GM21528 (cell line): ENCODE results near the gene NGRN.
"Not testable (repeated sequence)": the region's sequence is repeated elsewhere in the genome, so short reads cannot be mapped to it uniquely, and the experiment has no call there.

ENCODE experiments used
- ATAC-seq: cut with Tn5 transposase; IDR thresholded peaks from one replicate; pipeline ENCODE4 v1.9.1; 2021; ENCODE audit warnings: mild to moderate bottlenecking, moderate library complexity; ENCODE audit not compliant: unreplicated experiment, low FRiP score

The NGRN gene

GRCh38 chr15:90271459-90272166 lies 6.1 kb downstream of the NGRN start:
- ATAC-seq: no peak

DNA sequence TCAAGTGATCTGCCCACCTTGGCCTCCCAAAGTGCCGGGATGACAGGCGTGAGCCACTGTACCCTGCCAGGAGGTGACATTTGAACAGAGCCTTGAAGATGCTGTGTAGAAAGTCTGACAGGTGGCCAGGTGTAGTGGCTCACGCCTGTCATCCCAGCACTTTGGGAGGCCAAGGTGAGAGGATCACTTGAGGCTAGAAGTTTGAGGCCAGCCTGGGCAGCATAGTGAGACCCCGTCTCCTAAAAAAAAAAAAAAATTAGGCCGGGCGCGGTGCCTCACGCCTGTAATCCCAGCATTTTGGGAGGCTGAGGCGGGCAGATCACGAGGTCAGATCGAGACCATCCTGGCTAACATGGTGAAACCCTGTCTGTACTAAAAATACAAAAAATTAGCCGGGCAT lies 13.0 kb downstream of the NGRN start:
- not testable (repeated sequence) for ATAC-seq

DNA sequence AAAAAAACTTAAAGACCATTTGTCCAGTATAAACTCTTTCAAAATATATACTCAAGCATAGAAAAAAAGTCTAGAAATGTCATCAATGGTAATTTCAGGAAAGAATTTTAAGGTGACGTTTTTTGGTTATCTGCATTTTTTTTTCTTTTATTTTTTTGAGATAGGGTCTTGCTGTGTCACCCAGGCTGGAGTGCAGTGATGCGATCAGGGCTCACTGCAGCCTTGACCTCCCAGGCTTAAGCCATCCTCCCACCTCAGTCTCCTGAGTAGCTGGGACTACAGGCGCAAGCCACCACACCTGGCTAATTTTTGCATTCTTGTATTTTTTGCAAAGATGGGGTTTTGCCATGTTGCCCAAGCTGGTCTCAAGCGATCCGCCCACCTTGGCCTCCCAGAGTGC lies 15.3 kb downstream of the NGRN start:
- not testable (repeated sequence) for ATAC-seq

GRCh38 chr15:90281637-90282036 lies 16.2 kb downstream of the NGRN start:
- not testable (repeated sequence) for ATAC-seq

DNA sequence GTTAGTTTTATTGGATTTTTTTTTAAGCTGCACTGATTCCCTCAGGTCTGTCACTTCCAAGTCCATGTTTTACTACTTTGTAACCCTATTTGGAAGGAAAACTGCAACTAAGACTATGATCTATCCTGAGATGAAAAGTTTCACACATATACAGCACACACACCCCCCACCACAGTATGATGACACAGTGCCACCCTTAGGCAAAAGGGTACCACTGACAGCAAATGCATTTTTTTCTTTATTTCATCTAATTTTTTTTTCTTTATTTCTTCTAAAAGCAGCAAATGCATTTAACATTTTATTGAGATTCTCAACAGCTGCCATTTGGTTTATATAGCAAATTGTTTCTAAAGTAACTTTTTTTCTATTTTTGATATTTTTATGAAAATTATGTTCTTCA lies 21.2 kb downstream of the NGRN start:
- no peak for ATAC-seq

GRCh38 chr15:90287101-90287500 lies 21.6 kb downstream of the NGRN start:
- no peak for ATAC-seq

GRCh38 chr15:90287946-90288345 lies 22.5 kb downstream of the NGRN start:
- no peak for ATAC-seq

- no peak for ATAC-seq
Observed at GRCh38 chr15:90291679-90292356, 26.3 kb downstream of the NGRN start.

DNA sequence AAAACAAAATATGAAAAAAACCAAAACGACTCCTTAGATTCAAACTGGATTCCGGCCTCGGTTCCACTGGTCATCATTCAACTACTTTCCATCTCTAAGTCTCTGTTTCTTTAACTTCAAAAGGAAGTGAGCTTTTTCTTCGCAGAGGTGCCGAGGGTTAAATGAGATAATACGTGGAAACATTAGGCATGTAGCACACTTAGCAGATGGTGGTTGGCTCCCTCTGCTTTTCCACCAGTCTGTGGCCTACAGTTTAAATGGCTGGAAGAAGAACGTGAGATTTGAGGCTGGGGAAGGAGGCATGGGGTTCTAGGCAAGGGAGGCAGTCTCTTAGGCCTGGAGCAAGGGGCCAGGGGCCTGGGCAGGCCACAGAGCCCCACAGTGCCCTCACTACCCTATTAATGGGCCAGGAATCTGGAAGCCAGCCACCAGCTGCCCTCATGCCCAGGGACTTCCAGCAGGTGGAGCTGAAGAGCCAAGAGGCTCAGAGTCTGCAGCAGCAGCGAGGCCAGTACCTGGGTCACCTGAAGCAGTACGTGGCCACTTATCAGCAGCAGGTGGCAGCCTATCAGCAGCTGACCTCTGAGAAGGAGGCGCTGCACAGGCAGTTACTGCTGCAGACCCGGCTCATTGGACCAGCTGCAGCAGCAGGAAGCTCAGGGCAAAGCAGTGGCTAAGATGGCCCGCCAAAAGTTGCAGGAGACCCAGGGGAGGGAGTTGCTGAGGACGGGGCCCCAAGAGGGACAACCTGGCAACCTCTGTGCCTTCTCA lies 27.8 kb downstream of the NGRN start:
- ATAC-seq: not testable (repeated sequence)

DNA sequence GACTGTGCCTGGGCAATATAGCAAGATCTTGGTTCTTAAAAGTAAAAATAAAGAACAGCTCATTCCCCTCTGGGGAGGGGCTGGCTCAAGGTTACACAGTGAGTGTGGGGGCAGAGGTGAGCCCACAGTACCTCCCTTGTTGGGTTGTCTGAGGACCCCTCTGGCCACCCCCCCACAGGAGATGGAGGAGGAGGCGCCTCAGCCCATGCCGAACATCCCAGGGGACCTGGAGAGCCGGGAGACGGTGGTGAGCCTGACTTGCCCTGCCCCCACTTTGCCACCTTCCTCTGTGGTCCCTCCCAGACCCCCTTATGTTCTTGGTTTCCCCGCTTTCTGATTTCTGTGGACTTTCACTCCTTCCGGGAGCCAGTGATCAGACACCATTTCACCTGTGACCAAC lies 28.7 kb downstream of the NGRN start:
- ATAC-seq: no peak

DNA sequence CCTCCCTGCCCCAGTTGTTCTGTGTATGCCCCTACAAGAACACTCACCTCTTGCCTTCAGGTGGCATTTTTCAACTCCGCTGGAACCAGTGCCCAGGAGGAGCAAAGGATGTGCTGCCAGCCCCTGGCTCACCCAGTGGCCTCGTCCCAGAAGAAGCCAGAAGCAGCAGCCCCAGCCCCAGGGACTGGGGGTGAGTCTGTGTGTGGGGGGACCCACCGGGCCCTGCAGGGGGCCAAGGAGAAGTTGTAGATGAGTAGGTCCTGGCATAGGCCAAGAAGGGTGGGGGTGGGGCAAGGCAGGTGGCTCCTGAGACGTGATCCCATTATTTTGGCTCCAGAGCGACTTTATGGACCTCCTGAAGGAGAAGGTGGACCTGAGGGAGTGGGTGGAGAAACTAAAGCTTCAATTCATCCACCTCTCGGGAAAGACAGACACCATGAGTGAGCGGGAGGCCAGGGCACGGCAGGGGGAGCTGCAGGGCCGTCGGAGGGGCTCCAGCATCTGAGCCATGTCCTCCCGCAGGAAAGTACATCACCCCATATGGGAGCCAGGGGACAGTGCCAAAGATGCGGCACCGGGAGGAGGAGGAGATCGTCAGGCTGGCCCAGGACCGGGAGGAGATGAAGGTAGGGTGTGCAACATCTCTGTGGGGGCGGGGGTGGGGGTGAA lies 29.3 kb downstream of the NGRN start:
- no peak for ATAC-seq

DNA sequence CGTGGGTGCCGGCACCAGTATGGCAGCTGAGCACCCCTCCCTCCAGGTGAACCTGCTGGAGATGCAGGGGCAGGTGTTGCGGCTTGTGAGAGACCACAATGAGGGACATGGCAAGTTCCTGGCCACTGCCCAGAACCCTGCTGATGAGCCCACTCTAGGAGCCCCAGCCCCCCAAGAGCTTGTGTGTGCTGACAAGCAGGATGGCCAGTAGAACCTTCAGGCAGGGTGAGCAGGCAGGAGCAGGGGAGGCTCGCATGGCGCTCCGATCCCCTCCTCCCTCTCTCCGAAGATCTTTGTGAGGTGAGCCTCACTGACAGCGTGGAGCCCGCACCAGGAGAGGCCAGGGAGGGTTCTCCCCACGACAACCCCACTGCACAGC lies 29.8 kb downstream of the NGRN start:
- no peak for ATAC-seq

DNA sequence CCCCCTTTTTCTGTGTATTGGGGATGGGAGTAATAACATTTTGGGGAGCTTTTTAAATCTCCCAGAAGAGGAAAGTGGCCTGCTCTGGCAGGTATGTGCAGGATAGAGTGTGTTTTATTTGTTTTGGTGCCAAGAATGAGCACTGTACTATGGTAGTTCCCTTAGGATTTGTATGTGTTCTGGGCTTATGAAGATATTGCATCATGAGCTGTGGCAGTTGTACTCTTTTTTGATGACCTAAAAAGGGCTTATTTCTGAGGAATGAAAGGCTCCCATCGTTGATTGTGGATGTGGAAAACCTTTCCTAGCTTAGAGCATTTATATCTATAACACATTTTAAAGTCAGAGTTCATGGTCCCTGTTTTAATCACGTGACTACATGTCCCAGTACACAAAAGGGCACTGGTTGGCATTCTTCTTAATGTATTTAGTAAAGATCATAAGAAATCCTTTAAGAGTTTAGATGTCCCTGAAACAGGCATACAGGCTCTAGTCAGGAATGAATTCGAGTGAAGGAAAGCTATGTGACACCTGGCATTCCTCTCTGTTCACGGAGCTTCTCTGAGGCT lies 30.9 kb downstream of the NGRN start:
- not testable (repeated sequence) for ATAC-seq

DNA sequence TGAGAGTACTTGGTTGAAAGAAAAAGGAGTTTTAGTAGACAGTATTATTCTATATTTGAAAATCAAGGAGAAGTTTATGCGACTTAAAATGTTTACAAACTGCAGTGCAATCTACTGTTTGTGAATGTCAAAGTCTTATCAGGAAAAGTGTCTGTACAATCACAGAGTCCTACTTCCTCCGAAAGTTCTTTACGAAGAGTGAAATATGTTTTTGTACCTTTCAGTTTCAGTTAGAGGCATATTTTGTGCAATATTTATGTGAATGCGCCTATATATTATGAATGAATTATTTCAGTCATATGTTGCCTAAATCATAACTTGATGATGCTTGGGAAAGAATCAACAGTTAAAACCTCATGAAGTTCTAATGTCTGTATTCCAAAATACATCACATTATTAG lies 31.5 kb downstream of the NGRN start:
- no peak for ATAC-seq

DNA sequence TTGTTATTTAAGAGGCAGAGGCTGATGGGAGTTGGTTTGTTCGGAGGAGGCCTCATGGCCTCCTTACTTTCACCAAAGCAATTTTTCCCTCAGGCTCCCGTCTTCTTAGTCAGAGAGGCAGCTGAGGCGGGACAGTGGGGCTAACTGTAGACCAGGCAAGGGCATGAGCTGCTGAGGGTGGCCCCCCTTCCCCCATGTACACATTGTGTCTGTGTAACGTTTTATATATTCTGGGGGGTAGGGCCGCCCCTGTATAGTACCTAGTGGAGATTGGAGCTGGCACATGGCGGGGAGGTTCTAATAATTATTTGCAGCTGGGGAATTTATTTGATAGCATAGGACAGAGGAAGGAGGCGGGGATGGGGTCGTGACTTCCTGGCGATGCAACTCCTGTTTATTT lies 35.1 kb downstream of the NGRN start:
- no peak for ATAC-seq

DNA sequence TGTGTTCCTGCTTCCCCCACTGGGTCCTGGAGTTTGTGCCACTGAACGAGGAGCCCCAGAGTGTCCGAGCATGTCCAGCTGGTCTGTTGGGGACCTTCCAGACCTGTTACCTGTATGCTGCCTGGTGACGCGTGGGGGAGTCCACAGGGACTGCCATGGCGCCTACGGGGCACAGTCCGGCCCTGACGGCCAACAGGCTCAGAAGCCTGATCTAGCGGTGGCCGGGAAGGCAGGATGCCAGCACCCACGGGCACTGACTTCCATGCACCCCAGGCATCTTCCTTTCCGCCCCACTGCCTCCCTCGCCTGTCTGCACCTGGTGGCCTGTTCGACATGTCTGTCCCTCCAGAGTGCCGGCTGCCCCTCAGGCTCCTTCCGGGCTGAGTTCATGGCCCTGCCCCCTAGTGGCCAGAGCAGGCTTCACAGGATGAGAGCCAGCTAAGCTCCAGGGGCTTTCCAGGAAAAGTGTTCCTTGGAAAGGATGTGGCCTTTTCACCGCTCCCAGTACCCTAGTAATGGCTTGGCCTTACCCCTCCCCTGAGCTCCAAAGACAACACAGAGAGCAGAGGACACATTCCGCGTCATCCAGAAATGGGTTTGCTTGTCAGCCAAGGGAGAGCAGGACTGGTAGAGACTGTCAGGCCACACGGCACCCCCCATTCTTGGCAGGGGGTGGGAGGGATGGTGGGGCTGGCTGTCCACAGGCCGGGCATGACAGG lies 35.7 kb downstream of the NGRN start:
- ATAC-seq: no peak

- no peak for ATAC-seq
Observed at GRCh38 chr15:90301707-90302300, 36.3 kb downstream of the NGRN start.

DNA sequence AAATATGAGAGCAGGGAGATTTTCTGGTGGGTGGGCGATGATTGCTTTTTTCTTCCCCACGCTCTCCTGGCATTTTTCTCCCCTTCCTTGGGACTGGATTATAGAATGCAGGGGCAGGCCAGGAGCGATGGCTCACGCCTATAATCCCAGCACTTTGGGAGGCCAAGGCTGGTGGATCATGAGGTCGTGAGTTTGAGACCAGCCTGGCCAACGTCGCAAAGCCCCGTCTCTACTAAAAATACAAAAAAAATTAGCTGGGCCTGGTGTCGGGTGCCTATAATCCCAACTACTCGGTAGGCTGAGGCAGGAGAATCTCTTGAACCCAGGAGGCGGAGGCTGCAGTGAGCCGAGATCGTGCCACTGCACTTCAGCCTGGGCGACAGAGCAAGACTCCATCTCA lies 39.9 kb downstream of the NGRN start:
- not testable (repeated sequence) for ATAC-seq

DNA sequence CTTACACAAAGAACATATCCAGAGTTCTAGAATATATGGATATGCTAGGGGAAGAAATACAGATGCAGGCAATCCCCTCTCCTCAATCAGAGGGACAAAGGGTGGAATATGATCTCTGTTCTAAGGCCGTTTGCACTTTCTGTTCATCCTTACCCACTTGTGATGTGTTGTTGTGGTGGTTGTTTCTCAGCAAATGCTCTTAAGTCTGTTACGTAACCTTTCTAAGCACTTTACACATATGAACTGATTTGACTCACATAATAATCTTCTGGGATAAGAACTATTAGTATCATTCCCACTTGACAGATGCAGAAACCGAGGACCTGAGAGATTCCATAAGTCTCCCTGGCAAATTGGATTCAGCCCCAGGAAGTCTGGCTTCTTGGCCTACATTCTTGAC lies 40.5 kb downstream of the NGRN start:
- no peak for ATAC-seq

DNA sequence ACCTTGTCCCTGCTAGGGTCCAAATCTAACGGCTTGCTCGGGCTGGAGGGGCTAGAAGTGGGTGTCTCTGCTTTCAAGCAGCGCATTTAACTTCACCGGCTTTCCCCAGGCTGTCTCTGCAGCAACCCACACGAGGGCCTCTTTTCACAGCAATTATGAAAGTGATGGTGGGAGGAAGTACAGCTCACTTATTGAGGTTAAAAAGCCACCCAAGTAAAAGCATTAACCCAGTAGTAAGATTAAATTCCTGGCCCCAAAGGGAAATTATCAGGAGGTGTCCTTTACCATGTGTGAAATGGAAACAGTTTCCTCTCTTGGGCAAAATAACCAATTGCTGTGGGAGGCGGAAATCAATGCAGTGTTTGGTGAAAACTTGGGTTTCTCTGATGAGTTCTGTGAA lies 41.1 kb downstream of the NGRN start:
- ATAC-seq: peak; percentile 65
